NCI-H774 (cell line): ENCODE measurements around the gene NPAS2.

Experiments
- DNase-seq: peaks from one replicate; lab custom pipeline; 2025; lab: John Stamatoyannopoulos, UW

The NPAS2 gene

GRCh38 chr2:100821255-100821910 lies 1.4 kb downstream of the NPAS2 start:
- no peak for DNase-seq

GRCh38 chr2:100821911-100822265 lies 1.9 kb downstream of the NPAS2 start:
- DNase-seq, result no peak

GRCh38 chr2:100822587-100823248 lies 2.8 kb downstream of the NPAS2 start:
- no peak for DNase-seq

- DNase-seq, result no peak
These were observed 3.9 kb downstream of the NPAS2 start for GRCh38 chr2:100823665-100824438.

- no peak for DNase-seq
These were observed 4.9 kb downstream of the NPAS2 start for GRCh38 chr2:100824842-100825241.

- DNase-seq, result no peak
These were observed 6.6 kb downstream of the NPAS2 start for GRCh38 chr2:100826494-100826893.

GRCh38 chr2:100831158-100831750 lies 11.3 kb downstream of the NPAS2 start:
- no peak for DNase-seq

- no peak for DNase-seq
These were observed 11.9 kb downstream of the NPAS2 start for GRCh38 chr2:100831831-100832230.

GRCh38 chr2:100832885-100833284 lies 12.9 kb downstream of the NPAS2 start:
- DNase-seq, result no peak

- DNase-seq, result no peak
These were observed 13.4 kb downstream of the NPAS2 start for GRCh38 chr2:100833331-100833730.

GRCh38 chr2:100834221-100834620 lies 14.3 kb downstream of the NPAS2 start:
- no peak for DNase-seq

- DNase-seq, result no peak
These were observed 15.2 kb downstream of the NPAS2 start for GRCh38 chr2:100835006-100835659.

- DNase-seq, result no peak
These were observed 20.6 kb downstream of the NPAS2 start for GRCh38 chr2:100840519-100840918.

- no peak for DNase-seq
These were observed 22.4 kb downstream of the NPAS2 start for GRCh38 chr2:100842241-100842922.

- DNase-seq, result no peak
These were observed 24.6 kb downstream of the NPAS2 start for GRCh38 chr2:100844514-100844913.

GRCh38 chr2:100845141-100845991 lies 25.4 kb downstream of the NPAS2 start:
- no peak for DNase-seq

GRCh38 chr2:100846716-100847115 lies 26.8 kb downstream of the NPAS2 start:
- DNase-seq, result no peak

GRCh38 chr2:100852447-100852846 lies 32.5 kb downstream of the NPAS2 start:
- DNase-seq, result no peak

GRCh38 chr2:100852999-100853908 lies 33.3 kb downstream of the NPAS2 start:
- no peak for DNase-seq
